SK-N-SH (cell line): ENCODE data around the gene PPP1R13L. TPM values are rescaled to one million over a fixed set of nuclear protein-coding genes. Genes with fewer than 3 reads are reported as not detected.
"Not testable (repeated sequence)": the region's sequence is repeated elsewhere in the genome, so short reads cannot be mapped to it uniquely, and the experiment has no call there.

ENCODE experiments used
- CTCF ChIA-PET: fragments of 300-600, 350-600 bp; formaldehyde crosslinking; extraction: SDS; loops from one replicate; lab custom pipeline; 2021; lab: Yijun Ruan, JAX
- POLR2A ChIA-PET: fragments of 350-600 bp; sonication (Branson Sonifier 250); formaldehyde crosslinking; extraction: SDS; loops from one replicate; lab custom pipeline; 2020; ENCODE audit warnings: antibody characterized with exemption, inconsistent platforms; lab: Yijun Ruan, JAX
- DNase-seq: peaks from one replicate; pipeline ENCODE4 v3.0.0; 2012
- H2AFZ ChIP-seq: fragments of 200-600 bp; sonication (generic); 2 replicates; pipeline ENCODE4 v1.8.1; 2016; ENCODE audit warnings: antibody characterized with exemption, mild to moderate bottlenecking, low read depth
- H3F3A ChIP-seq: fragments of 200-600 bp; sonication (generic); replicated peaks from 2 replicates; pipeline ENCODE3; 2016; ENCODE audit warnings: antibody characterized with exemption, mild to moderate bottlenecking; ENCODE audit not compliant: insufficient read depth
- H3K27ac ChIP-seq, 2 experiments: fragments of 200-500 bp in 1 of 2; fragments of 200-600 bp in 1 of 2; sonication (Bioruptor generic) in 1 of 2; sonication (generic), shearing (Covaris generic) in 1 of 2; 2 replicates each; pipeline versions ENCODE4 v1.5.1 to v1.6.1; 2014 to 2016; ENCODE audit warnings: low read depth in 2 of 2, inconsistent platforms in 1 of 2, low read length in 1 of 2, mild to moderate bottlenecking in 1 of 2, mixed read lengths in 1 of 2
- H3K27me3 ChIP-seq: fragments of 200-600 bp; sonication (generic), shearing (Covaris generic); 2 replicates; pipeline ENCODE4 v1.6.1; 2016; ENCODE audit warnings: mixed run types; ENCODE audit not compliant: insufficient read depth
- H3K36me3 ChIP-seq, 2 experiments: fragments of 200-500 bp in 1 of 2; fragments of 200-600 bp in 1 of 2; sonication (Bioruptor generic) in 1 of 2; sonication (generic) in 1 of 2; replicated peaks in 1 of 2; 2 replicates each; pipeline versions ENCODE3 to v1.5.1; 2014 to 2016; ENCODE audit warnings: low read length in 1 of 2, mild to moderate bottlenecking in 1 of 2; ENCODE audit not compliant: insufficient read depth in 2 of 2, control insufficient read depth in 1 of 2
- H3K4me1 ChIP-seq, 2 experiments: fragments of 200-500 bp in 1 of 2; fragments of 200-600 bp in 1 of 2; sonication (Bioruptor generic) in 1 of 2; sonication (generic), shearing (Covaris generic) in 1 of 2; 2 replicates each; pipeline versions ENCODE4 v1.5.1 to v1.6.1; 2014 to 2016; ENCODE audit warnings: low read depth in 1 of 2, low read length in 1 of 2, mixed run types in 1 of 2; ENCODE audit not compliant: insufficient read depth in 2 of 2, control insufficient read depth in 1 of 2
- H3K4me2 ChIP-seq: fragments of 200-600 bp; sonication (generic), shearing (Covaris generic); 2 replicates; pipeline ENCODE4 v1.6.1; 2017; ENCODE audit warnings: mixed run types
- H3K4me3 ChIP-seq, 2 experiments: fragments of 200-500 bp in 1 of 2; fragments of 200-600 bp in 1 of 2; sonication (Bioruptor generic) in 1 of 2; sonication (generic), shearing (Covaris generic) in 1 of 2; 2 replicates each; pipeline versions ENCODE4 v1.5.1 to v1.8.1; 2014 to 2016; ENCODE audit warnings: low read depth in 2 of 2, inconsistent platforms in 1 of 2, low read length in 1 of 2, mild to moderate bottlenecking in 1 of 2, mixed read lengths in 1 of 2, moderate library complexity in 1 of 2
- H3K79me2 ChIP-seq: fragments of 200-600 bp; sonication (generic); 2 replicates; pipeline ENCODE4 v1.8.1; 2017; ENCODE audit warnings: mild to moderate bottlenecking; ENCODE audit not compliant: insufficient read depth
- H3K9ac ChIP-seq: fragments of 200-600 bp; sonication (generic); 2 replicates; pipeline ENCODE4 v1.6.1; 2017; ENCODE audit warnings: mixed run types
- H3K9me2 ChIP-seq: fragments of 200-600 bp; sonication (generic); 2 replicates; pipeline ENCODE4 v1.6.1; 2017; ENCODE audit warnings: mixed run types
- H3K9me3 ChIP-seq: fragments of 200-600 bp; sonication (generic); 2 replicates; pipeline ENCODE4 v1.6.1; 2017; ENCODE audit warnings: mixed run types, mild to moderate bottlenecking, moderate library complexity
- H4K20me1 ChIP-seq: fragments of 200-600 bp; sonication (generic); 2 replicates; pipeline ENCODE4 v1.6.1; 2017; ENCODE audit warnings: mild to moderate bottlenecking, mixed run types; ENCODE audit not compliant: insufficient read depth
- CHD2 ChIP-seq: fragments of 150-350 bp; IDR thresholded peaks from 2 replicates; pipeline ENCODE4 v1.6.1; 2018; ENCODE audit warnings: low read length; ENCODE audit not compliant: partially characterized antibody
- EZH2phosphoT487 ChIP-seq: fragments of 200-600 bp; sonication (generic); IDR thresholded peaks from 2 replicates; pipeline ENCODE4 v1.6.1; 2017; ENCODE audit warnings: low read depth, mixed run types, mild to moderate bottlenecking, antibody characterized with exemption, moderate library complexity, borderline replicate concordance
- GABPA ChIP-seq: IDR thresholded peaks from 2 replicates; pipeline ENCODE4 v1.4.0; 2012; ENCODE audit warnings: low read depth, mild to moderate bottlenecking
- JUND ChIP-seq: IDR thresholded peaks from 2 replicates; pipeline ENCODE4 v1.4.0; 2012
- NFIC ChIP-seq: IDR thresholded peaks from 2 replicates; pipeline ENCODE4 v1.4.0; 2012; ENCODE audit warnings: borderline replicate concordance
- NRF1 ChIP-seq: IDR thresholded peaks from 2 replicates; pipeline ENCODE4 v1.6.1; 2012; ENCODE audit warnings: low read depth, mild to moderate bottlenecking, low read length
- RAD21 ChIP-seq: IDR thresholded peaks from 2 replicates; pipeline ENCODE4 v1.6.1; 2012; ENCODE audit warnings: mild to moderate bottlenecking, low read length
- RFX5 ChIP-seq: IDR thresholded peaks from 2 replicates; pipeline ENCODE4 v1.6.1; 2012; ENCODE audit warnings: mild to moderate bottlenecking, improper control_type of control experiment, low read length
- TAF1 ChIP-seq: IDR thresholded peaks from 2 replicates; pipeline ENCODE4 v1.6.1; 2012; ENCODE audit warnings: low read depth, mild to moderate bottlenecking, low read length, moderate library complexity, borderline replicate concordance
- TCF12 ChIP-seq: IDR thresholded peaks from 2 replicates; pipeline ENCODE4 v1.4.0; 2012
- TEAD4 ChIP-seq: IDR thresholded peaks from 2 replicates; pipeline ENCODE4 v1.4.0; 2012; ENCODE audit warnings: mild to moderate bottlenecking, borderline replicate concordance; ENCODE audit not compliant: insufficient read depth
- YY1 ChIP-seq: IDR thresholded peaks from 2 replicates; pipeline ENCODE4 v1.4.0; 2012; ENCODE audit warnings: low read depth, mild to moderate bottlenecking
- WGBS: methylation state at CpG from one replicate; pipeline ENCODE4 v1.1.6; 2017; ENCODE audit warnings: low lambda C conversion rate; 5-methylcytosine and 5-hydroxymethylcytosine counted together
- polyA plus RNA-seq, 3 experiments: library from polyadenylated mRNA; depleted of rRNA; stranded (reverse); fragments of >200 nt; gene quantifications; 2 replicates each; pipeline ENCODE4 v1.2.3, GENCODE V29; 2012
- TF ChIP-seq, protein P1 (sequence below): IDR thresholded peaks from 2 replicates; pipeline ENCODE4 v1.4.0; 2012; ENCODE audit warnings: low read depth, borderline replicate concordance
- TF ChIP-seq, protein P2 (sequence below): IDR thresholded peaks from 2 replicates; pipeline ENCODE4; 2012
- TF ChIP-seq, protein P3 (sequence below): IDR thresholded peaks from 2 replicates; pipeline ENCODE4 v1.4.0; 2012; ENCODE audit warnings: low read depth, borderline replicate concordance

Gene PPP1R13L
- polyA plus RNA-seq, 1 of the 3 experiments (the other 2 are of a cell fraction), result 18.0 TPM

DNA sequence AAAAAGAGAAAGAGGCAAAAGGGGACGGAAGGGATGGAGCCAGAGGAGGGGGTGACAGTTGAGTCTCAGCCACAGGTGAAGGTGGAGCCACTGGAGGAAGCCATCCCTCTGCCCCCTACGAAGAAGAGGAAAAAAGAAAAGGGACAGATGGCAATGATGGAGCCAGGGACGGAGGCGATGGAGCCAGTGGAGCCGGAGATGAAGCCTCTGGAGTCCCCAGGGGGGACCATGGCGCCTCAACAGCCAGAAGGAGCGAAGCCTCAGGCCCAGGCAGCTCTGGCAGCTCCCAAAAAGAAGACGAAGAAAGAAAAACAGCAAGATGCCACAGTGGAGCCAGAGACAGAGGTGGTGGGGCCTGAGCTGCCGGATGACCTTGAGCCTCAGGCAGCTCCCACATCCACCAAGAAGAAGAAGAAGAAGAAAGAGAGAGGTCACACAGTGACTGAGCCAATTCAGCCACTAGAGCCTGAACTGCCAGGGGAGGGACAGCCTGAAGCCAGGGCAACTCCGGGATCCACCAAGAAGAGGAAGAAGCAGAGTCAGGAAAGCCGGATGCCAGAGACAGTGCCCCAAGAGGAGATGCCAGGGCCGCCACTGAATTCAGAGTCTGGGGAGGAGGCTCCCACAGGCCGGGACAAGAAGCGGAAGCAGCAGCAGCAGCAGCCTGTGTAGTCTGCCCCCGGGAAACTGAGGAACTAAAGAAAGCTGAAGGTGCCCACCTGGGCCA is 4.1 kb upstream of the PPP1R13L start (continued):
- TF ChIP-seq, protein P1, sequence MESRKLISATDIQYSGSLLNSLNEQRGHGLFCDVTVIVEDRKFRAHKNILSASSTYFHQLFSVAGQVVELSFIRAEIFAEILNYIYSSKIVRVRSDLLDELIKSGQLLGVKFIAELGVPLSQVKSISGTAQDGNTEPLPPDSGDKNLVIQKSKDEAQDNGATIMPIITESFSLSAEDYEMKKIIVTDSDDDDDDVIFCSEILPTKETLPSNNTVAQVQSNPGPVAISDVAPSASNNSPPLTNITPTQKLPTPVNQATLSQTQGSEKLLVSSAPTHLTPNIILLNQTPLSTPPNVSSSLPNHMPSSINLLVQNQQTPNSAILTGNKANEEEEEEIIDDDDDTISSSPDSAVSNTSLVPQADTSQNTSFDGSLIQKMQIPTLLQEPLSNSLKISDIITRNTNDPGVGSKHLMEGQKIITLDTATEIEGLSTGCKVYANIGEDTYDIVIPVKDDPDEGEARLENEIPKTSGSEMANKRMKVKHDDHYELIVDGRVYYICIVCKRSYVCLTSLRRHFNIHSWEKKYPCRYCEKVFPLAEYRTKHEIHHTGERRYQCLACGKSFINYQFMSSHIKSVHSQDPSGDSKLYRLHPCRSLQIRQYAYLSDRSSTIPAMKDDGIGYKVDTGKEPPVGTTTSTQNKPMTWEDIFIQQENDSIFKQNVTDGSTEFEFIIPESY, result no peak
- no peak for TF ChIP-seq RFX5

DNA sequence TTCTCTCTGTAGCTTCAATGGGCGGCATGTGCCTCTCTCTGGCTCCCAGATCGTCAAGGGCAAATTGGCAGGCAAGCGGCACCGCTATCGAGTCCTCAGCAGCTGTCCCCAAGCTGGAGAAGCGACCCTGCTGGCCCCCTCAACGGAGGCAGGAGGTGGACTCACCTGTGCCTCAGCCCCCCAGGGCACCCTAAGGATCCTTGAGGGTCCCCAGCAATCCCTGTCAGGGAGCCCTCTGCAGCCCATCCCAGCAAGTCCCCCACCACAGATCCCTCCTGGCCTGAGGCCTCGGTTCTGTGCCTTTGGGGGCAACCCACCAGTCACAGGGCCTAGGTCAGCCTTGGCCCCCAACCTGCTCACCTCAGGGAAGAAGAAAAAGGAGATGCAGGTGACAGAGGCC is 3.3 kb upstream of the PPP1R13L start:
- WGBS, result 92% methylated on average over 2 of the region's 8 CpGs
- POLR2A ChIA-PET, result interaction anchor here (1.2 to 1.5 kb wide), 2 partner anchors 8 to 10 kb away, joined by 3 to 4 read pairs; no protein-coding TSS in a partner anchor
- no peak overlapping the region for H3K9ac ChIP-seq
- no peaks in the 10 kb centered on the region for H3K9me3 ChIP-seq
- peaks cover 12% of the 10 kb centered on the region for H3F3A ChIP-seq
- H4K20me1 ChIP-seq, result no peaks in the 10 kb centered on the region
- H3K4me3 ChIP-seq, result no peak overlapping the region
- DNase-seq, result no peak
- no peaks in the 10 kb centered on the region for H3K27me3 ChIP-seq
- TF ChIP-seq YY1 (no peak), CHD2 (no peak), NFIC (no peak), JUND (no peak), GABPA (no peak), RAD21 (no peak), NRF1 (no peak), EZH2phosphoT487 (no peak), TEAD4 (no peak), TAF1 (no peak), TCF12 (no peak)
- TF ChIP-seq, protein P2, sequence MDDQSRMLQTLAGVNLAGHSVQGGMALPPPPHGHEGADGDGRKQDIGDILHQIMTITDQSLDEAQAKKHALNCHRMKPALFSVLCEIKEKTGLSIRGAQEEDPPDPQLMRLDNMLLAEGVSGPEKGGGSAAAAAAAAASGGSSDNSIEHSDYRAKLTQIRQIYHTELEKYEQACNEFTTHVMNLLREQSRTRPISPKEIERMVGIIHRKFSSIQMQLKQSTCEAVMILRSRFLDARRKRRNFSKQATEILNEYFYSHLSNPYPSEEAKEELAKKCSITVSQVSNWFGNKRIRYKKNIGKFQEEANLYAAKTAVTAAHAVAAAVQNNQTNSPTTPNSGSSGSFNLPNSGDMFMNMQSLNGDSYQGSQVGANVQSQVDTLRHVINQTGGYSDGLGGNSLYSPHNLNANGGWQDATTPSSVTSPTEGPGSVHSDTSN, result no peak
- TF ChIP-seq, protein P3, sequence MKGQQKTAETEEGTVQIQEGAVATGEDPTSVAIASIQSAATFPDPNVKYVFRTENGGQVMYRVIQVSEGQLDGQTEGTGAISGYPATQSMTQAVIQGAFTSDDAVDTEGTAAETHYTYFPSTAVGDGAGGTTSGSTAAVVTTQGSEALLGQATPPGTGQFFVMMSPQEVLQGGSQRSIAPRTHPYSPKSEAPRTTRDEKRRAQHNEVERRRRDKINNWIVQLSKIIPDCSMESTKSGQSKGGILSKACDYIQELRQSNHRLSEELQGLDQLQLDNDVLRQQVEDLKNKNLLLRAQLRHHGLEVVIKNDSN, result no peak
- TF ChIP-seq, all 33 proteins: peak for 0
- H3K27ac ChIP-seq, result no peak overlapping the region
- H3K79me2 ChIP-seq, result peaks cover 40% of the 10 kb centered on the region
- no peak overlapping the region for H3K4me2 ChIP-seq
- H3K36me3 ChIP-seq, result peaks cover 2 to 26% of the 10 kb centered on the region in 2 experiments
- CTCF ChIA-PET, result interaction anchor here (1.2 to 2.7 kb wide), 3 partner anchors 8 to 78 kb away, joined by 3 to 14 read pairs (median 7); no protein-coding TSS in a partner anchor
- H3K4me1 ChIP-seq, result peaks cover 14 to 26% of the 10 kb centered on the region in 2 experiments; a peak in 3 of 4 replicates
- no peak overlapping the region for H2AFZ ChIP-seq
- no peaks in the 10 kb centered on the region for H3K9me2 ChIP-seq

DNA sequence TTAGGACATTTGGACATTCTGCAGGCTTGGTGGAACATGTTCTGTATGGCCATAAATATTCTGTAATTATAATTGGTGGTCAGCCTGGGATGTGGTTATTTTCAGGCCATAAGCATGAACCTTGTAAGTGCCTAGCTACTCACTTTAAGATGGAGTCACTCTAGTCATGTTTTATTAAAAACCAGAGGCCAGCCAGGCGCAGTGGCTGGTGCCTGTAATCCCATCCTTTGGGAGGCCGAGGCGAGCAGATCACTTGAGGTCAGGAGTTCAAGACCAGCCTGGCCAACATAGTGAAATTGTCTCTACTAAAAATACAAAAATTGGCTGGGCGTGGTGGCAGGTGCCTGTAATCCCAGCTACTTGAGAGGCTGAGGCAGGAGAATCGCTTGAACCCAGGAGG is 2.7 kb upstream of the PPP1R13L start:
- peak overlapping the region; percentile 97; the same call in 1 of the 2 replicates for H3K9ac ChIP-seq
- H3K4me1 ChIP-seq, result peaks cover 16 to 26% of the 10 kb centered on the region in 2 experiments; a peak in 3 of 4 replicates
- peaks cover 46% of the 10 kb centered on the region for H3K79me2 ChIP-seq
- not testable (repeated sequence) for H3K27me3 ChIP-seq, DNase-seq, H3K9me3 ChIP-seq, H3K9me2 ChIP-seq, H2AFZ ChIP-seq, H4K20me1 ChIP-seq, H3K27ac ChIP-seq
- 70% methylated on average over 5 of the region's 5 CpGs for WGBS
- H3F3A ChIP-seq, result peaks cover 12% of the 10 kb centered on the region
- peaks cover 2 to 21% of the 10 kb centered on the region in 2 experiments for H3K36me3 ChIP-seq
- ChIA-PET CTCF (interaction anchor here (0.7 to 2.7 kb wide), 4 partner anchors 9 to 78 kb away, joined by 3 to 14 read pairs (median 5); no protein-coding TSS in a partner anchor), POLR2A (interaction anchor here (1.2 to 1.5 kb wide), 2 partner anchors 9 to 10 kb away, joined by 3 to 4 read pairs; no protein-coding TSS in a partner anchor)
- peak overlapping the region; percentile 87 to 97; a peak in 3 of 4 replicates for H3K4me3 ChIP-seq
- H3K4me2 ChIP-seq, result peak overlapping the region; percentile 88
